Measurements from ENCODE around the gene GYS1.
"Not testable (repeated sequence)": the region's sequence is repeated elsewhere in the genome, so short reads cannot be mapped to it uniquely, and the experiment has no call there.

Gene GYS1

GRCh38 chr19:48993175-48994034 lies at the start of gene GYS1, which contains the start of gene RUVBL2:
GYS1 (minus strand) TSS chr19:48993309; CDS start chr19:48993112, 197 bp downstream.
RUVBL2 (plus strand) TSS chr19:48993887; CDS start chr19:48993912, 25 bp downstream.
- Histone ChIP-seq H3K36me3 (ENCODE audit: control insufficient read depth, low read depth, low read length) (peaks cover 5% of the 10 kb centered on the region), H3K27ac (ENCODE audit: low read length) (peak within 1 kb of the TSS; percentile 46), H3K4me1 (ENCODE audit: control insufficient read depth, low read depth, low read length) (no peaks in the 10 kb centered on the region), H3K9me3 (ENCODE audit: control insufficient read depth, low read depth, low read length) (no peaks in the 10 kb centered on the region), H3K4me3 (ENCODE audit: low read length) (peak within 1 kb of the TSS; percentile 85), H3K9ac (ENCODE audit: low read length) (peak within 1 kb of the TSS; percentile 73), H3K27me3 (ENCODE audit: control insufficient read depth, insufficient read depth, low read length) (no peaks in the 10 kb centered on the region)

GRCh38 chr19:49042666-49043065 lies 49.6 kb upstream of the GYS1 start:
- H3K27me3 ChIP-seq (ENCODE audit: control insufficient read depth, insufficient read depth, low read length); H3K27ac ChIP-seq (ENCODE audit: low read length); H3K4me3 ChIP-seq (ENCODE audit: low read length); H3K36me3 ChIP-seq (ENCODE audit: control insufficient read depth, low read depth, low read length); H3K4me1 ChIP-seq (ENCODE audit: control insufficient read depth, low read depth, low read length); H3K9me3 ChIP-seq (ENCODE audit: control insufficient read depth, low read depth, low read length); H3K9ac ChIP-seq (ENCODE audit: low read length): not testable (repeated sequence)

GRCh38 chr19:49042177-49042576 lies 49.1 kb upstream of the GYS1 start:
- no peaks in the 10 kb centered on the region for H3K36me3 ChIP-seq (ENCODE audit: control insufficient read depth, low read depth, low read length)
- no peak overlapping the region for H3K27ac ChIP-seq (ENCODE audit: low read length)
- H3K9ac ChIP-seq (ENCODE audit: low read length) = no peak overlapping the region
- H3K4me1 ChIP-seq (ENCODE audit: control insufficient read depth, low read depth, low read length) = no peaks in the 10 kb centered on the region
- H3K9me3 ChIP-seq (ENCODE audit: control insufficient read depth, low read depth, low read length) = no peaks in the 10 kb centered on the region
- no peak overlapping the region for H3K4me3 ChIP-seq (ENCODE audit: low read length)
- no peaks in the 10 kb centered on the region for H3K27me3 ChIP-seq (ENCODE audit: control insufficient read depth, insufficient read depth, low read length)

- not testable (repeated sequence) for H3K36me3 ChIP-seq (ENCODE audit: control insufficient read depth, low read depth, low read length); H3K27ac ChIP-seq (ENCODE audit: low read length); H3K4me1 ChIP-seq (ENCODE audit: control insufficient read depth, low read depth, low read length); H3K9me3 ChIP-seq (ENCODE audit: control insufficient read depth, low read depth, low read length); H3K4me3 ChIP-seq (ENCODE audit: low read length); H3K27me3 ChIP-seq (ENCODE audit: control insufficient read depth, insufficient read depth, low read length); H3K9ac ChIP-seq (ENCODE audit: low read length)
These were observed 46.6 kb upstream of the GYS1 start for GRCh38 chr19:49039736-49040135.

- not testable (repeated sequence) for H3K36me3 ChIP-seq (ENCODE audit: control insufficient read depth, low read depth, low read length)
These were observed 45.6 kb upstream of the GYS1 start for GRCh38 chr19:49038557-49039276.

GRCh38 chr19:49038111-49038510 lies 45.0 kb upstream of the GYS1 start:
- H3K4me1 ChIP-seq (ENCODE audit: control insufficient read depth, low read depth, low read length); H3K4me3 ChIP-seq (ENCODE audit: low read length); H3K36me3 ChIP-seq (ENCODE audit: control insufficient read depth, low read depth, low read length); H3K27me3 ChIP-seq (ENCODE audit: control insufficient read depth, insufficient read depth, low read length); H3K9me3 ChIP-seq (ENCODE audit: control insufficient read depth, low read depth, low read length); H3K27ac ChIP-seq (ENCODE audit: low read length); H3K9ac ChIP-seq (ENCODE audit: low read length): not testable (repeated sequence)

More at GRCh38 chr19:49038557-49039276, 45.6 kb upstream of the GYS1 start:
- H3K27me3 ChIP-seq (ENCODE audit: control insufficient read depth, insufficient read depth, low read length); H3K4me3 ChIP-seq (ENCODE audit: low read length); H3K9me3 ChIP-seq (ENCODE audit: control insufficient read depth, low read depth, low read length); H3K4me1 ChIP-seq (ENCODE audit: control insufficient read depth, low read depth, low read length); H3K9ac ChIP-seq (ENCODE audit: low read length); H3K27ac ChIP-seq (ENCODE audit: low read length): not testable (repeated sequence)

- not testable (repeated sequence) for H3K9me3 ChIP-seq (ENCODE audit: control insufficient read depth, low read depth, low read length); H3K4me1 ChIP-seq (ENCODE audit: control insufficient read depth, low read depth, low read length); H3K27me3 ChIP-seq (ENCODE audit: control insufficient read depth, insufficient read depth, low read length); H3K36me3 ChIP-seq (ENCODE audit: control insufficient read depth, low read depth, low read length); H3K27ac ChIP-seq (ENCODE audit: low read length); H3K4me3 ChIP-seq (ENCODE audit: low read length); H3K9ac ChIP-seq (ENCODE audit: low read length)
These were observed 43.7 kb upstream of the GYS1 start, which contains the start of gene CGB1 for GRCh38 chr19:49036815-49037214. CGB1 (minus strand) TSS chr19:49036895; CDS start chr19:49036711, 184 bp downstream.

GRCh38 chr19:49031642-49032301 lies 38.7 kb upstream of the GYS1 start, which contains the start of gene CGB2:
CGB2 (plus strand) TSS chr19:49031890; CDS start chr19:49032096, 206 bp downstream.
- not testable (repeated sequence) for H3K27me3 ChIP-seq (ENCODE audit: control insufficient read depth, insufficient read depth, low read length); H3K4me1 ChIP-seq (ENCODE audit: control insufficient read depth, low read depth, low read length); H3K4me3 ChIP-seq (ENCODE audit: low read length)

GRCh38 chr19:49030323-49030722 lies 37.2 kb upstream of the GYS1 start:
- H3K4me1 ChIP-seq (ENCODE audit: control insufficient read depth, low read depth, low read length); H3K36me3 ChIP-seq (ENCODE audit: control insufficient read depth, low read depth, low read length); H3K27ac ChIP-seq (ENCODE audit: low read length); H3K27me3 ChIP-seq (ENCODE audit: control insufficient read depth, insufficient read depth, low read length); H3K4me3 ChIP-seq (ENCODE audit: low read length); H3K9ac ChIP-seq (ENCODE audit: low read length); H3K9me3 ChIP-seq (ENCODE audit: control insufficient read depth, low read depth, low read length): not testable (repeated sequence)

More at GRCh38 chr19:49031642-49032301, 38.7 kb upstream of the GYS1 start, which contains the start of gene CGB2:
- not testable (repeated sequence) for H3K27ac ChIP-seq (ENCODE audit: low read length); H3K36me3 ChIP-seq (ENCODE audit: control insufficient read depth, low read depth, low read length); H3K9ac ChIP-seq (ENCODE audit: low read length); H3K9me3 ChIP-seq (ENCODE audit: control insufficient read depth, low read depth, low read length)

- not testable (repeated sequence) for H3K27me3 ChIP-seq (ENCODE audit: control insufficient read depth, insufficient read depth, low read length); H3K27ac ChIP-seq (ENCODE audit: low read length); H3K36me3 ChIP-seq (ENCODE audit: control insufficient read depth, low read depth, low read length); H3K9ac ChIP-seq (ENCODE audit: low read length); H3K9me3 ChIP-seq (ENCODE audit: control insufficient read depth, low read depth, low read length); H3K4me1 ChIP-seq (ENCODE audit: control insufficient read depth, low read depth, low read length); H3K4me3 ChIP-seq (ENCODE audit: low read length)
These were observed 36.6 kb upstream of the GYS1 start for GRCh38 chr19:49029749-49030148.

GRCh38 chr19:49028686-49029085 lies 35.6 kb upstream of the GYS1 start:
- not testable (repeated sequence) for H3K4me1 ChIP-seq (ENCODE audit: control insufficient read depth, low read depth, low read length); H3K27ac ChIP-seq (ENCODE audit: low read length); H3K36me3 ChIP-seq (ENCODE audit: control insufficient read depth, low read depth, low read length); H3K9ac ChIP-seq (ENCODE audit: low read length); H3K9me3 ChIP-seq (ENCODE audit: control insufficient read depth, low read depth, low read length); H3K27me3 ChIP-seq (ENCODE audit: control insufficient read depth, insufficient read depth, low read length); H3K4me3 ChIP-seq (ENCODE audit: low read length)

All from iPS-18a (cell line).